ENCODE data around the gene TOLLIP.

Gene TOLLIP

DNA sequence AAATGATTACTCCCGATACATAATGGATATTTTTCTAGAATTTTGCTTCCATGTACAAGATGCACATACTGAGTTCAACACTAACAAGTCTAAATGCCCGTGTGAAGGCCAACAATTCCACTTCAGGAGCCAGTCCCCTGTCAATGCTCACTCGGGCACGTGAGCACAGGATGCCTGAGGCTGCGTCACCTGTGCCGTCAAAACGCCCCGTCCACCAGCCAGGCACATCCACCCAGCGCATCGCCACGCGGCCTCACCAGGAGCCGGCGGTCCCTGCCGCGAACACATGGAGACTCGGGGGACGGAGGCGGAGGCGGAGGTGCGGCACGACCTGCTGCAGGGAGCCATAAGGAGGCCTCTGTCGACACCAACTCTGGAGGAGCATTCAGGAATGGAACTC, 9.8 kb downstream of the TOLLIP start:
- no peak for TF ChIP-seq EZH2 (IDR thresholded peaks at IDR 0.05)
- TF ChIP-seq FOXP2 (optimal IDR thresholded peaks at IDR 0.05; ENCODE audit: control extremely low read depth, extremely low read length, insufficient read depth), result no peak
- Histone ChIP-seq H3K9ac (ENCODE audit: insufficient read length) (no peak overlapping the region), H3K27ac (no peak overlapping the region), H3K9me3 (ENCODE audit: low read depth, low read length) (no peaks in the 10 kb centered on the region), H3K36me3 (ENCODE audit: insufficient read depth, low read length) (no peaks in the 10 kb centered on the region), H3K4me3 (no peak overlapping the region)
- no peak for DNase-seq (ENCODE audit: low read depth, low spot score)

DNA sequence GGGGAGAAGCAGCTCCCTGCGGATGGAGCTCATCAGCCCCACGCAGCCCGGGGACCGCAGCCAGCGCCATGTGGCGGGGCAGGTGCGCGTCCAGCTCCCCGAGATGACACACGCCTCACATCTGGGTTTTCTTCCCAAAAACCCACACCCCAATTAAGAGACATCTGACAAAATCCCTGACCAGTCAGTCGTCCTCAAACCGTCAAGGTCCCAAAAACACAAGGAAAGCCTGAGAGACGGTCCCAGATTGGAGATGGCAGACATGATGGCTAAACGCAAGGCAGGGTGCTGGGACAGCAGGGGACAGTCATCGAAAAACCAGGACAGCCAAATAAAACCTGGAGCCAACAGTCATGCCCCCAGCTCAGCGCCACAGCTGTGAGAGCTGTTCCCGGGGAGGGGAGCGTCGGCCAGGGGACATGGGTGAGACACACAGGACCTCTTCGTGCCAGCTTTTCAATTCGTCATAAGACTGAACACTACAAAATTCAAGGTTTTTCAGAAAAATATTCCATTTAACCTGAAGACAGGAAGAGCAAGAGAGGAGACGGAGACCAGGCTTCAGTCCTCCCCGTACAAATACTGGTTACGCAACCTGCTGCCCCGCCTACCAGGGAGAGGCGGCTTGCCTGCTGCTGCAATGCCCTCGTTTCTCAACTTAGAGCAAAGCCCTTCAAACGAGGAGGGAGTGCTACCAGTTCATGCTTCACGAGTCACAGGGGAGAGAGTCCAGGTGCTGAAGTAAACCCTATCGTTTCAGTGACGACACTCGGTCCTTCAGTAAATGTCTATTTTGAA, 10.5 kb downstream of the TOLLIP start:
- Histone ChIP-seq H3K36me3 (ENCODE audit: insufficient read depth, low read length) (no peaks in the 10 kb centered on the region), H3K27ac (no peak overlapping the region), H3K4me3 (no peak overlapping the region), H3K9me3 (ENCODE audit: low read depth, low read length) (no peaks in the 10 kb centered on the region), H3K9ac (ENCODE audit: insufficient read length) (no peak overlapping the region)
- no peak for DNase-seq (ENCODE audit: low read depth, low spot score)
- TF ChIP-seq FOXP2 (optimal IDR thresholded peaks at IDR 0.05; ENCODE audit: control extremely low read depth, extremely low read length, insufficient read depth), result no peak
- no peak for TF ChIP-seq POLR2AphosphoS5 (IDR thresholded peaks at IDR 0.05; ENCODE audit: borderline replicate concordance, low read depth, low read length)
- TF ChIP-seq EZH2 (IDR thresholded peaks at IDR 0.05), result no peak

DNA sequence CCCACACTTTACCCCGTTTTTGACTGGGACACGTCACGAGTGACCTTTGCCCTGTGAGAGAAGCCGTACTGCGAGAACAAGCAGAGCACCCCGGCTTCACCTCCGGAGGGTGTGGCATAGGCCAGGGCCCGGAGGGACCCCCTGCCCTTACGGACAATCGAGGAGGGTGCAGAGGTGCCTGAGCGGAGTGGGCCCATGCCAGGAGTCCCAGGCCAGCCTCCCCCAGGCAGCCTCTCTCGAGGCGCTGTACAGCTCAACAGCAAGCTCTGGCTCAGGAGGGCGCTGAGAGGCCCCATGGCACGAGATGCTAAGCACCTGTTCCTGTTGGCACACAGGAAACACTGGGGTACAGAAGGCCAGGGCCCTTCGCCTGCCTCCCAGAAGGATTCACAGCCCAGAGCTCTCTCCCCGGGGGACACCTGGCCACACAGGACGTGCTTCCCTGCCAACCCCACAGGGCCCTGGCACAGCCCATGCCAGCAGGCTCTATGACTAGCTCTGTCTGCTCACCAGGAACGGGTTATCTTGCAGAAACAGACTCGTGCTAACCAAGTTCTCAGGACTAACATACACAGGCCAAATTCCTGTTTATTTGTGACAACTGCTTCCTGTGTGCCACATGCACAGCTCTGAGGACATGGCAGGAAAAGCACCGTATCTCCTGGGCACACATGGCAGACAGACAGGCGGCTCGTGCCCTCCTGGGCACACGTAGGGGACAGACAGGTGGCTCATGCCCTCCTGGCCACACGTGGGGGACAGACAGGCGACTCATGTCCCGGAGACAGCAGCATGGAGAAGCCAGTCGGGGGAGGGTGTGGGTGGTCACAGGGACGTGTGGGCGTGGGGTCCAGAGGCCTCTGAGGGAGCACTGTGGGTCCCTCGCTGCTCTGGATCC, 11.6 kb downstream of the TOLLIP start:
- H3K9me3 ChIP-seq (ENCODE audit: low read depth, low read length), result no peaks in the 10 kb centered on the region
- no peaks in the 10 kb centered on the region for H3K36me3 ChIP-seq (ENCODE audit: insufficient read depth, low read length)
- H3K9ac ChIP-seq (ENCODE audit: insufficient read length), result no peak overlapping the region
- TF ChIP-seq POLR2AphosphoS5 (IDR thresholded peaks at IDR 0.05; ENCODE audit: borderline replicate concordance, low read depth, low read length) (no peak), EZH2 (IDR thresholded peaks at IDR 0.05) (no peak), FOXP2 (optimal IDR thresholded peaks at IDR 0.05; ENCODE audit: control extremely low read depth, extremely low read length, insufficient read depth) (no peak)
- no peak overlapping the region for H3K4me3 ChIP-seq
- H3K27ac ChIP-seq, result no peak overlapping the region
- no peak for DNase-seq (ENCODE audit: low read depth, low spot score)

DNA sequence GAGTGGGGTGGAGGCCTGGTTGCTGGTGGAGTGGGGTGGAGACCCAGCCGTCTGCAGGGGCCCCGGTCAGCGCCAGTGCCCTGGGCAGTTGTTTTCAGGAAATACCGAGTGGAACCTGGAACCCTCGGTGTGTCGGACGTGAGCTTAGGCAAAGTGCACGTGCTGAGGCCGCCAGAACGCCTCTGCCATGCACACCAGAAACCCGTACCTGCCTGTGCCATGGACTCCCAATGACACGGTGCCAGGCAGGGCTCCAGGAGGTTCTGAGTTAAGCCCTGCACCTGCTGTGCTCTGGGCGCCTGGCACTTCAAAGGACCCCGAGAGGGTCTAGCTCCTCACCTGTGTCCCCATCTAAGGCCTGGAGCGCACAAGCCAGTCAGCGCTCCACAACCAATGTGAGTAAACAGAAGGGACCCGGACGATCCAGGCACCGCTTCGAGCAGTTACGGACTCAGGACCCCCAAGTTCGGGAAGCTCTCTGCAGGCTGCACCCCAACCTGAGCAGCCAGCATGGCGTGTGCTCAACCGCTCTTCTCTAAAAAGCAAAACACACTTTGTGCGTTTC, 12.3 kb downstream of the TOLLIP start:
- no peaks in the 10 kb centered on the region for H3K36me3 ChIP-seq (ENCODE audit: insufficient read depth, low read length)
- H3K4me3 ChIP-seq, result no peak overlapping the region
- H3K27ac ChIP-seq, result no peak overlapping the region
- no peak overlapping the region for H3K9ac ChIP-seq (ENCODE audit: insufficient read length)
- no peaks in the 10 kb centered on the region for H3K9me3 ChIP-seq (ENCODE audit: low read depth, low read length)
- TF ChIP-seq EZH2 (IDR thresholded peaks at IDR 0.05), result no peak
- TF ChIP-seq FOXP2 (optimal IDR thresholded peaks at IDR 0.05; ENCODE audit: control extremely low read depth, extremely low read length, insufficient read depth), result no peak
- TF ChIP-seq POLR2AphosphoS5 (IDR thresholded peaks at IDR 0.05; ENCODE audit: borderline replicate concordance, low read depth, low read length), result no peak
- DNase-seq (ENCODE audit: low read depth, low spot score), result no peak

DNA sequence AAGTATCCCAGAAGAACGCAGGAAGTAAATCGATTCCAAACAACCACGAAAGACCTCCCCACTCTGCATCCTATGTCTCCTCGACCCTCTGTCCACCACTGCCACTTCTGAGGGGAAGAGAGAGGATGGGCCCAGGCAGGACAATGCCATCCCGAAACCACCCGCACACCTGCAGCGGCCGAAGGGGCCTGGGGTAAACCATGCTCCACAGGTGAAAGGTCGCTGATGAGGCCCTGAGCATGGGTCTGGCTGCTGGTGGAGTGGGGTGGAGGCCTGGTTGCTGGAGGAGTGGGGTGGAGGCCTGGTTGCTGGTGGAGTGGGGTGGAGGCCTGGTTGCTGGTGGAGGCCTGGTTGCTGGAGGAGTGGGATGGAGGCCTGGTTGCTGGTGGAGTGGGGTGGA, 13.1 kb downstream of the TOLLIP start:
- no peak overlapping the region for H3K9ac ChIP-seq (ENCODE audit: insufficient read length)
- H3K36me3 ChIP-seq (ENCODE audit: insufficient read depth, low read length), result no peaks in the 10 kb centered on the region
- H3K9me3 ChIP-seq (ENCODE audit: low read depth, low read length), result no peaks in the 10 kb centered on the region
- no peak overlapping the region for H3K4me3 ChIP-seq
- no peak for DNase-seq (ENCODE audit: low read depth, low spot score)
- TF ChIP-seq FOXP2 (optimal IDR thresholded peaks at IDR 0.05; ENCODE audit: control extremely low read depth, extremely low read length, insufficient read depth) (no peak), POLR2AphosphoS5 (IDR thresholded peaks at IDR 0.05; ENCODE audit: borderline replicate concordance, low read depth, low read length) (no peak), EZH2 (IDR thresholded peaks at IDR 0.05) (no peak)
- no peak overlapping the region for H3K27ac ChIP-seq

DNA sequence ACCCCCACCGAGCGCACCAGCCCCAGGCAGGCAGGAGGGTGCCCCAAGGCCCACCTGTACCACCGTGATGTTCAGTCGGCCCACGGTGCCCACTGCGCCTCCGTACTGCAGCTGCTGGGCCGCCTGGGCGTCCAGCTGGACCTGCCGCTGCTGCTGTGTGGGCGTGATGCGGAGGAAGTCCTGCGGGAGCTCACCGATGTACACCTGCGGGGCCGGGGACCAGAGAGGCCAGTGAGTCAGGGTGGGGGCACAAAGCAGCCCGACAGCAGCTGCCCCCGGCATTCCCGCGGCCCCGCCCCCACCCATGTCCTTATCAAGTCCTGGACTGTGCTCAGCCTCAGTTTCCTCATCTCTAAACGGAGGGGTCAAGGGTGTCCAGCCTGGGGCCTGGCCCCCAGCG, 13.8 kb downstream of the TOLLIP start:
- Histone ChIP-seq H3K4me3 (no peak overlapping the region), H3K9ac (ENCODE audit: insufficient read length) (no peak overlapping the region), H3K27ac (no peak overlapping the region), H3K36me3 (ENCODE audit: insufficient read depth, low read length) (no peaks in the 10 kb centered on the region), H3K9me3 (ENCODE audit: low read depth, low read length) (no peaks in the 10 kb centered on the region)
- TF ChIP-seq FOXP2 (optimal IDR thresholded peaks at IDR 0.05; ENCODE audit: control extremely low read depth, extremely low read length, insufficient read depth) (no peak), POLR2AphosphoS5 (IDR thresholded peaks at IDR 0.05; ENCODE audit: borderline replicate concordance, low read depth, low read length) (no peak), EZH2 (IDR thresholded peaks at IDR 0.05) (no peak)
- no peak for DNase-seq (ENCODE audit: low read depth, low spot score)

DNA sequence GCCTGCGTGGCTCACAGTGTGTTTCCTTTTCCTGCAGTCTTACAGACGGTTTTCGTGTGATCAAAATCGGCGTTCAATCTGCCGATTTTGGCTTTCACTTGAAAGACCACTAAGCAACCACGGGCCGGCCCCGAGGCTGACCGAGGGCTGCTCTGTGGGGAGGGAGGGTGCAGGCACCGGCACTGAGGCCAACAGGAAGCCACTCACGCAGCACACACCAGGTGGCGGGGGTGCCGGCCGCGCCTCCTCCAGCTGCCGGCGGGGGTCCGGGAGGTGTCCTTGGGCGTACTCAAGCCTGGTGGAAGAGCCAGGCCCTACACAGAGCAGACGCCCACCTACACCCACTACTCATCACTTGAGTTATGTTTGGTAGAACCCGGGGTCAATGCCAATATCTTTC, 14.3 kb downstream of the TOLLIP start:
- DNase-seq (ENCODE audit: low read depth, low spot score), result no peak
- TF ChIP-seq POLR2AphosphoS5 (IDR thresholded peaks at IDR 0.05; ENCODE audit: borderline replicate concordance, low read depth, low read length) (no peak), EZH2 (IDR thresholded peaks at IDR 0.05) (no peak), FOXP2 (optimal IDR thresholded peaks at IDR 0.05; ENCODE audit: control extremely low read depth, extremely low read length, insufficient read depth) (no peak)
- Histone ChIP-seq H3K36me3 (ENCODE audit: insufficient read depth, low read length) (peaks cover under 1% of the 10 kb centered on the region; the same call in 1 of the 2 replicates), H3K9ac (ENCODE audit: insufficient read length) (no peak overlapping the region), H3K27ac (no peak overlapping the region), H3K4me3 (no peak overlapping the region), H3K9me3 (ENCODE audit: low read depth, low read length) (no peaks in the 10 kb centered on the region)

DNA sequence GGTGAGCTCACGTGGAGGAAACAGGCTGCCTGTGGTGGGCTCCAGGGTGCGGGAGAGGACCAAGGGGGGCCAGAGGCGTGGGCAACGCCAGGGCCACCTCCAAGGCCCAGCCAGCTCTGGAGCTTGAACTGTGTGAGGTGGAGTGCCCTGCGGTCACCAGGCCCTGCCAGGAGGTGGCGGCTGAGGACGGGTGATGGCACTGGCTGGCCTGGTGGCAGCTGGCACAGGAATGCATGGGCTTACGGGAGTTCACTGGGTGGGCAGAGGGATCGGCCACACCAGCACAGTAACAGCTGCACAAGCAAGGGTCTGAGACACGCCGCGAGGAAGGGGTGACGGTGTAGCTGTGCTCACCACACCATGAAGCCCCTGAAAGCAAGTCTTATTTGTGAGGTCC, 15.8 kb downstream of the TOLLIP start:
- Histone ChIP-seq H3K9ac (ENCODE audit: insufficient read length) (no peak overlapping the region), H3K36me3 (ENCODE audit: insufficient read depth, low read length) (peaks cover 8% of the 10 kb centered on the region; the same call in 1 of the 2 replicates), H3K27ac (no peak overlapping the region), H3K4me3 (no peak overlapping the region), H3K9me3 (ENCODE audit: low read depth, low read length) (no peaks in the 10 kb centered on the region)
- no peak for DNase-seq (ENCODE audit: low read depth, low spot score)
- TF ChIP-seq EZH2 (IDR thresholded peaks at IDR 0.05) (no peak), POLR2AphosphoS5 (IDR thresholded peaks at IDR 0.05; ENCODE audit: borderline replicate concordance, low read depth, low read length) (no peak), FOXP2 (optimal IDR thresholded peaks at IDR 0.05; ENCODE audit: control extremely low read depth, extremely low read length, insufficient read depth) (no peak)
